ENCODE measurements around the gene PRPS1. TPM values are rescaled to one million over a fixed set of nuclear protein-coding genes. Genes with fewer than 3 reads are reported as not detected.
A peak's percentile ranks its signal among the peaks of the same experiment; 100 is the strongest.
"Not testable (repeated sequence)": the region's sequence is repeated elsewhere in the genome, so short reads cannot be mapped to it uniquely, and the experiment has no call there.

PRPS1 gene
- total RNA-seq, 1 donor from 2014 or later = 11.8 TPM

- Histone ChIP-seq H3K36me3 (ENCODE audit: control insufficient read depth, insufficient read depth, low read length) (no peaks in the 10 kb centered on the region), H3K27me3 (ENCODE audit: control insufficient read depth, insufficient read depth, low read length) (no peaks in the 10 kb centered on the region), H3K4me3 (ENCODE audit: low read depth, low read length) (no peak overlapping the region)
- DNase-seq (ENCODE audit: low read depth) = no peak
- TF ChIP-seq, protein P1, sequence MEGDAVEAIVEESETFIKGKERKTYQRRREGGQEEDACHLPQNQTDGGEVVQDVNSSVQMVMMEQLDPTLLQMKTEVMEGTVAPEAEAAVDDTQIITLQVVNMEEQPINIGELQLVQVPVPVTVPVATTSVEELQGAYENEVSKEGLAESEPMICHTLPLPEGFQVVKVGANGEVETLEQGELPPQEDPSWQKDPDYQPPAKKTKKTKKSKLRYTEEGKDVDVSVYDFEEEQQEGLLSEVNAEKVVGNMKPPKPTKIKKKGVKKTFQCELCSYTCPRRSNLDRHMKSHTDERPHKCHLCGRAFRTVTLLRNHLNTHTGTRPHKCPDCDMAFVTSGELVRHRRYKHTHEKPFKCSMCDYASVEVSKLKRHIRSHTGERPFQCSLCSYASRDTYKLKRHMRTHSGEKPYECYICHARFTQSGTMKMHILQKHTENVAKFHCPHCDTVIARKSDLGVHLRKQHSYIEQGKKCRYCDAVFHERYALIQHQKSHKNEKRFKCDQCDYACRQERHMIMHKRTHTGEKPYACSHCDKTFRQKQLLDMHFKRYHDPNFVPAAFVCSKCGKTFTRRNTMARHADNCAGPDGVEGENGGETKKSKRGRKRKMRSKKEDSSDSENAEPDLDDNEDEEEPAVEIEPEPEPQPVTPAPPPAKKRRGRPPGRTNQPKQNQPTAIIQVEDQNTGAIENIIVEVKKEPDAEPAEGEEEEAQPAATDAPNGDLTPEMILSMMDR (IDR thresholded peaks at IDR 0.05; ENCODE audit: insufficient read depth, low read length, severe bottlenecking) = no peak
- FAIRE-seq = no peak
Measured at GRCh38 chrX:107602694-107603239, 25.5 kb upstream of the PRPS1 start.

DNA sequence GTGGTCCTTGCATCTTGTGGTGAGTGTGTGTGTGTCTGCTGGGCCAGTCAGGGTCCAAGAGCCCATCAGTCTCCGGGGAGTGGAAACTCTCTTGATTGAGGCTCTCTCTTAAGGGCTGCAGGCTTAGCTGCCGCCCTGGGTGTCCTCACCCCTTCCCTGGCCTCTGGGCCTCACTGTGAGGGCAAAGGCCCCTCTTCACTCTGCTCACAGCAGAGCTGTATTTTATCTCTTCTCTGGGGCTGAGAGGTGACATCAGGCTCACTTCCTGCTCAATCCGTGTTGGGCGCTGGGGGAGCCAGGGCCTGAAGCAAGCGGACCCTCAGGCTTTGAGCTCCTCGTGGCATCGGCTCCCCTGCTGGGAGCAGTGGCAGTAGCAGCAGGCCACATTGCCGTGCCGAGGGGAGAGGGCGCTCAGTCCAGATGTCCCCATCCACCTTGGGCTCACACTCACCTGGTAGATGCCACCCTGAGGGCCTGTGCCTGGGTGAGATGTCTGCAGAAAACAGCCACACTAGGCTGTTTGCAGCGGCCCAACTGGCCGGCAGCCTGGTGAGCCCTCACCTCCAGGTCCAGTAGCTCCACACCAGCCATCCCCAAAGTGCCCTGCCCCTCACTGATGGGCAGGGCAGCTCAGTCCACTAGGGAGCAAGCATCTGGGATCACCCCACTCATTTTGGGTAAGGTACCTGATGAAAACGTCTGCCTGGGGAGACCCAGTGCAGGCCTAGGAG is 24.7 kb upstream of the PRPS1 start:
- FAIRE-seq = no peak
- TF ChIP-seq, protein P1 (IDR thresholded peaks at IDR 0.05; ENCODE audit: insufficient read depth, low read length, severe bottlenecking) = no peak
- Histone ChIP-seq H3K4me3 (ENCODE audit: low read depth, low read length) (no peak overlapping the region), H3K27me3 (ENCODE audit: control insufficient read depth, insufficient read depth, low read length) (no peaks in the 10 kb centered on the region), H3K36me3 (ENCODE audit: control insufficient read depth, insufficient read depth, low read length) (no peaks in the 10 kb centered on the region)
- no peak for DNase-seq (ENCODE audit: low read depth)

DNA sequence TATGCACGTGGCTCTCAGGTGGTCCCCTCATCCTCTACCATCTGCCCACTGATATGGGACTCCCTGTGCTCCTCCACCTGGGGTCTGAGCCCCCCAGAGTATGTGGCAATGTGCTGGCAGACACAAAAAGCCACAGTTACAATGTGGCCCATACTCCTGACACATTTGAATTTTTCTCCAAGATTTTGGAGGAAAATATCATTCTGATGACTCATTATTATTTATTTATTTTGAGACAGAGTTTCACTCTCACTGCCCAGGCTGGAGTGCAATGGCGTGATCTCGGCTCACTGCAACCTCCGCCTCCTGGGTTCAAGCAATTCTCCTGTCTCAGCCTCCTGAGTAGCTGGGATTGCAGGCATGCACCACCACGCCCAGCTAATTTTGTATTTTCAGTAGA is 19.2 kb upstream of the PRPS1 start:
- not testable (repeated sequence) for H3K36me3 ChIP-seq (ENCODE audit: control insufficient read depth, insufficient read depth, low read length); H3K27me3 ChIP-seq (ENCODE audit: control insufficient read depth, insufficient read depth, low read length); DNase-seq (ENCODE audit: low read depth); FAIRE-seq; H3K4me3 ChIP-seq (ENCODE audit: low read depth, low read length)

- TF ChIP-seq, protein P1 (IDR thresholded peaks at IDR 0.05; ENCODE audit: insufficient read depth, low read length, severe bottlenecking) = no peak
- no peaks in the 10 kb centered on the region for H3K36me3 ChIP-seq (ENCODE audit: control insufficient read depth, insufficient read depth, low read length)
- no peak overlapping the region for H3K4me3 ChIP-seq (ENCODE audit: low read depth, low read length)
- H3K27me3 ChIP-seq (ENCODE audit: control insufficient read depth, insufficient read depth, low read length) = no peaks in the 10 kb centered on the region
- FAIRE-seq = no peak
- DNase-seq (ENCODE audit: low read depth) = no peak
Measured at GRCh38 chrX:107610667-107611066, 17.6 kb upstream of the PRPS1 start.

GRCh38 chrX:107619885-107620322 is 8.4 kb upstream of the PRPS1 start:
- peak; percentile 13 for DNase-seq (ENCODE audit: low read depth)
- H3K4me3 ChIP-seq (ENCODE audit: low read depth, low read length) = no peak overlapping the region
- no peaks in the 10 kb centered on the region for H3K36me3 ChIP-seq (ENCODE audit: control insufficient read depth, insufficient read depth, low read length)
- TF ChIP-seq, protein P1 (IDR thresholded peaks at IDR 0.05; ENCODE audit: insufficient read depth, low read length, severe bottlenecking) = no peak
- no peak for FAIRE-seq
- no peaks in the 10 kb centered on the region for H3K27me3 ChIP-seq (ENCODE audit: control insufficient read depth, insufficient read depth, low read length)

GRCh38 chrX:107624893-107625292 is 3.4 kb upstream of the PRPS1 start:
- FAIRE-seq = no peak
- TF ChIP-seq, protein P1 (IDR thresholded peaks at IDR 0.05; ENCODE audit: insufficient read depth, low read length, severe bottlenecking) = no peak

More at GRCh38 chrX:107624893-107625292, 3.4 kb upstream of the PRPS1 start:
- Histone ChIP-seq H3K27me3 (ENCODE audit: control insufficient read depth, insufficient read depth, low read length) (no peaks in the 10 kb centered on the region), H3K4me3 (ENCODE audit: low read depth, low read length) (no peak overlapping the region), H3K36me3 (ENCODE audit: control insufficient read depth, insufficient read depth, low read length) (no peaks in the 10 kb centered on the region)
- no peak for DNase-seq (ENCODE audit: low read depth)

Data from bronchial epithelial cell (primary cell).